Lower leg skin (tissue), 3 donors: ENCODE data around the gene PPIF.

Source experiments
- CTCF ChIP-seq, 3 donors: fragments of 450-650 bp; IDR thresholded peaks; one replicate each; pipeline ENCODE4 v1.5.1; 2016; ENCODE audit warnings: antibody characterized with exemption in 3 of 3, mild to moderate bottlenecking in 3 of 3, moderate library complexity in 2 of 3
- POLR2A ChIP-seq, 2 donors: fragments of 450-650 bp; IDR thresholded peaks; one replicate each; pipeline ENCODE4 v1.6.1; 2016 to 2017; ENCODE audit warnings: antibody characterized with exemption in 2 of 2, mild to moderate bottlenecking in 1 of 2, moderate library complexity in 1 of 2

DNA sequence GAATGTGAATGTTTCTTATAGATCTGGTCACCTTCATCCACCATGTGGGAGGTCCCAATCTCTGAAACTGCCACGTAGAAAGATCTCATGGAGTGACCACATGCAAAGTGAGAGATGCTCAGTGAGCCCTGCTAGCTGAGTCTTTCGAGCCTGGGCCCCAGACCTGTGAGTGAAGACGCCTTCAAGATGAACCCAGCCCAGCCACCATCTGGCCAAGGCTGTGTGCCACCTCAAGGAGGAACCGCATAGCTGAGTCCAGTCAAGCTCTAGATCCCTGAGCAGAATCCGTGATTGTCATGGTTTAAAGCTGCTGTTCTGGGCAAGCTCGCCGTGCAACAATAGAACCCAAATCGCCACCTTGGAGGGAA is 20.2 kb upstream of the PPIF start:
- no peak for TF ChIP-seq CTCF (IDR thresholded peaks at IDR 0.05)
- no peak for TF ChIP-seq POLR2A (IDR thresholded peaks at IDR 0.05)
